Activated CD8-positive, alpha-beta T cell treated with anti-CD3 and anti-CD28 coated beads for 36 hours (primary cell): ENCODE data around the gene FAM47E. TPM values are rescaled to one million over a fixed set of nuclear protein-coding genes. Genes with fewer than 3 reads are reported as not detected.

ENCODE experiments used
- ATAC-seq: fragments of 200-7000 bp; cut with Tn5 transposase; one replicate; pipeline ENCODE4 v1.10.0; 2021; ENCODE audit warnings: mild to moderate bottlenecking, moderate library complexity
- CTCF ChIA-PET: fragments of 350-600 bp; sonication (Branson Sonifier 250); formaldehyde crosslinking; loops from one replicate; lab custom pipeline; 2021; ENCODE audit warnings: antibody characterized with exemption; lab: Charles Lee
- POLR2A ChIA-PET: fragments of 350-600 bp; sonication (Branson Sonifier 250); formaldehyde crosslinking; loops from one replicate; lab custom pipeline; 2021; ENCODE audit warnings: antibody characterized with exemption; lab: Charles Lee
- DNase-seq: peaks from one replicate; pipeline ENCODE4 v3.0.0-alpha.2; 2020
- H3K27ac Mint-ChIP-seq: one replicate; pipeline ENCODE4 v1.8.0; 2021; ENCODE audit warnings: mild to moderate bottlenecking, mixed read lengths
- H3K27me3 Mint-ChIP-seq: one replicate; pipeline ENCODE4 v1.8.0; 2021; ENCODE audit warnings: mixed read lengths
- H3K36me3 Mint-ChIP-seq: one replicate; pipeline ENCODE4 v1.8.0; 2021; ENCODE audit warnings: low read depth, mixed read lengths
- H3K4me1 Mint-ChIP-seq: one replicate; pipeline ENCODE4 v1.8.0; 2021; ENCODE audit warnings: low read depth, mixed read lengths
- H3K4me3 Mint-ChIP-seq: one replicate; pipeline ENCODE4 v1.8.0; 2021; ENCODE audit warnings: mild to moderate bottlenecking, moderate library complexity, mixed read lengths
- H3K9me3 Mint-ChIP-seq: one replicate; pipeline ENCODE4 v1.8.0; 2021; ENCODE audit warnings: mixed read lengths
- CTCF ChIP-seq: fragments of 200-600 bp; IDR thresholded peaks from one replicate; pipeline ENCODE4 v1.8.0; 2022; ENCODE audit warnings: antibody characterized with exemption, mild to moderate bottlenecking
- intact Hi-C: fragments of 100-400 bp; cut with micrococcal nuclease; formaldehyde crosslinking; loops from one replicate; pipeline ENCODE4 v1.10.0; 2022
- total RNA-seq, 2 experiments: library from RNA; stranded (reverse); gene quantifications; one replicate each; pipeline ENCODE4 v1.2.3, GENCODE V29; 2021

FAM47E gene
- total RNA-seq, 2 experiments from 2014 or later = not detected

GRCh38 chr4:76267811-76268210 lies 16.3 kb downstream of the FAM47E start:
- no peaks in the 10 kb centered on the region for H3K9me3 Mint-ChIP-seq
- CTCF ChIA-PET = interaction anchor here (1.0 to 1.2 kb wide), 2 partner anchors 11 to 237 kb away, joined by 3 read pairs; no protein-coding TSS in a partner anchor

GRCh38 chr4:76270244-76271175 lies 19.0 kb downstream of the FAM47E start:
- no peak for TF ChIP-seq CTCF
- H3K9me3 Mint-ChIP-seq = no peaks in the 10 kb centered on the region
- no peak overlapping the region for H3K4me3 Mint-ChIP-seq
- ATAC-seq = no peak
- intact Hi-C loops = loop anchor here (10.0 kb wide), 1 partner anchor 104 kb away; no protein-coding TSS in a partner anchor
- H3K36me3 Mint-ChIP-seq = no peaks in the 10 kb centered on the region
- DNase-seq = no peak
- H3K4me1 Mint-ChIP-seq = no peaks in the 10 kb centered on the region
- no peak overlapping the region for H3K27ac Mint-ChIP-seq
- H3K27me3 Mint-ChIP-seq = no peaks in the 10 kb centered on the region
- CTCF ChIA-PET = interaction anchor here (1.3 to 2.3 kb wide), 4 partner anchors 9 to 108 kb away, joined by 5 to 9 read pairs (median 6); no protein-coding TSS in a partner anchor
- POLR2A ChIA-PET = interaction anchor here (0.6 kb wide), 1 partner anchor 480 kb away, joined by 3 read pairs; no protein-coding TSS in a partner anchor

More at GRCh38 chr4:76267811-76268210, 16.3 kb downstream of the FAM47E start:
- H3K27ac Mint-ChIP-seq = no peak overlapping the region
- no peaks in the 10 kb centered on the region for H3K4me1 Mint-ChIP-seq
- no peaks in the 10 kb centered on the region for H3K27me3 Mint-ChIP-seq
- DNase-seq (no peak), ATAC-seq (no peak)
- POLR2A ChIA-PET = no interaction called here
- H3K36me3 Mint-ChIP-seq = no peaks in the 10 kb centered on the region
- intact Hi-C loops = no loop called here
- H3K4me3 Mint-ChIP-seq = no peak overlapping the region
- TF ChIP-seq CTCF = no peak

GRCh38 chr4:76271248-76271647 lies 19.7 kb downstream of the FAM47E start:
- no peaks in the 10 kb centered on the region for H3K36me3 Mint-ChIP-seq
- no peak overlapping the region for H3K4me3 Mint-ChIP-seq
- ChIA-PET POLR2A (no interaction called here), CTCF (interaction anchor here (1.6 to 2.3 kb wide), 3 partner anchors 8 to 107 kb away, joined by 5 to 9 read pairs (median 6); no protein-coding TSS in a partner anchor)
- ATAC-seq = no peak
- no peak for TF ChIP-seq CTCF
- no peak for DNase-seq
- no peak overlapping the region for H3K27ac Mint-ChIP-seq
- intact Hi-C loops = loop anchor here (10.0 kb wide), 1 partner anchor 104 kb away; no protein-coding TSS in a partner anchor
- H3K4me1 Mint-ChIP-seq = no peaks in the 10 kb centered on the region
- peaks cover 5% of the 10 kb centered on the region for H3K27me3 Mint-ChIP-seq
- H3K9me3 Mint-ChIP-seq = no peaks in the 10 kb centered on the region

- H3K27me3 Mint-ChIP-seq = peaks cover 7% of the 10 kb centered on the region
- CTCF ChIA-PET = no interaction called here
- H3K4me1 Mint-ChIP-seq = no peaks in the 10 kb centered on the region
- H3K4me3 Mint-ChIP-seq = no peak overlapping the region
- no peak for TF ChIP-seq CTCF
- intact Hi-C loops = loop anchor here (10.0 kb wide), 1 partner anchor 103 kb away; no protein-coding TSS in a partner anchor
- POLR2A ChIA-PET = no interaction called here
- no peak for ATAC-seq
- H3K36me3 Mint-ChIP-seq = no peaks in the 10 kb centered on the region
- DNase-seq = no peak
- no peak overlapping the region for H3K27ac Mint-ChIP-seq
- no peaks in the 10 kb centered on the region for H3K9me3 Mint-ChIP-seq
Measured at GRCh38 chr4:76272073-76272472, 20.6 kb downstream of the FAM47E start.

- DNase-seq (no peak), ATAC-seq (no peak)
- Mint-ChIP-seq H3K27me3 (peaks cover 7% of the 10 kb centered on the region), H3K27ac (no peak overlapping the region), H3K4me3 (no peak overlapping the region), H3K36me3 (no peaks in the 10 kb centered on the region), H3K4me1 (no peaks in the 10 kb centered on the region), H3K9me3 (no peaks in the 10 kb centered on the region)
- intact Hi-C loops = loop anchor here (10.0 kb wide), 1 partner anchor 102 kb away; no protein-coding TSS in a partner anchor
- ChIA-PET POLR2A (no interaction called here), CTCF (no interaction called here)
- no peak for TF ChIP-seq CTCF
Measured at GRCh38 chr4:76272582-76272981, 21.1 kb downstream of the FAM47E start.
